SK-N-SH (cell line): ENCODE measurements around the gene ACLY. TPM values are rescaled to one million over a fixed set of nuclear protein-coding genes. Genes with fewer than 3 reads are reported as not detected.

Experiments used
- CHD2 ChIP-seq: fragments of 150-350 bp; IDR thresholded peaks from 2 replicates; pipeline ENCODE4 v1.6.1; 2018; ENCODE audit warnings: low read length; ENCODE audit not compliant: partially characterized antibody
- ELF1 ChIP-seq: IDR thresholded peaks from 2 replicates; pipeline ENCODE4 v1.4.0; 2012
- EP300 ChIP-seq, 2 experiments: IDR thresholded peaks; 2 replicates each; pipeline versions ENCODE4 v1.4.0 to v1.6.1; 2012; ENCODE audit warnings: borderline replicate concordance in 1 of 2, low read depth in 1 of 2, low read length in 1 of 2
- EZH2phosphoT487 ChIP-seq: fragments of 200-600 bp; sonication (generic); IDR thresholded peaks from 2 replicates; pipeline ENCODE4 v1.6.1; 2017; ENCODE audit warnings: low read depth, mixed run types, mild to moderate bottlenecking, antibody characterized with exemption, moderate library complexity, borderline replicate concordance
- FOSL2 ChIP-seq: IDR thresholded peaks from 2 replicates; pipeline ENCODE4 v1.4.0; 2012; ENCODE audit warnings: low read depth, mild to moderate bottlenecking, moderate library complexity, borderline replicate concordance
- FOXJ3 ChIP-seq: sonication (generic); formaldehyde crosslinking; IDR thresholded peaks from 2 replicates; pipeline ENCODE4 v1.5.1; 2020; ENCODE audit warnings: mild to moderate bottlenecking, missing genetic modification reagents
- IRF3 ChIP-seq: fragments of 150-350 bp; IDR thresholded peaks from 2 replicates; pipeline ENCODE4 v1.6.1; 2016; ENCODE audit warnings: mild to moderate bottlenecking, low read depth, low read length
- MEF2A ChIP-seq: IDR thresholded peaks from 2 replicates; pipeline ENCODE4 v1.4.0; 2012; ENCODE audit warnings: low read depth, borderline replicate concordance
- PBX3 ChIP-seq: IDR thresholded peaks from 2 replicates; pipeline ENCODE4; 2012
- RAD21 ChIP-seq: IDR thresholded peaks from 2 replicates; pipeline ENCODE4 v1.6.1; 2012; ENCODE audit warnings: mild to moderate bottlenecking, low read length
- RCOR1 ChIP-seq: fragments of 150-350 bp; IDR thresholded peaks from 2 replicates; pipeline ENCODE4 v1.6.1; 2017; ENCODE audit warnings: antibody characterized with exemption, low read length
- REST ChIP-seq: IDR thresholded peaks from 2 replicates; pipeline ENCODE4 v1.6.1; 2012; ENCODE audit warnings: mild to moderate bottlenecking, low read depth, low read length, moderate library complexity
- RFX5 ChIP-seq: IDR thresholded peaks from 2 replicates; pipeline ENCODE4 v1.6.1; 2012; ENCODE audit warnings: mild to moderate bottlenecking, improper control_type of control experiment, low read length
- RXRA ChIP-seq: IDR thresholded peaks from 2 replicates; pipeline ENCODE4 v1.4.0; 2012; ENCODE audit warnings: low read depth, mild to moderate bottlenecking, borderline replicate concordance
- TAF1 ChIP-seq: IDR thresholded peaks from 2 replicates; pipeline ENCODE4 v1.6.1; 2012; ENCODE audit warnings: low read depth, mild to moderate bottlenecking, low read length, moderate library complexity, borderline replicate concordance
- TEAD4 ChIP-seq: IDR thresholded peaks from 2 replicates; pipeline ENCODE4 v1.4.0; 2012; ENCODE audit warnings: mild to moderate bottlenecking, borderline replicate concordance; ENCODE audit not compliant: insufficient read depth
- USF1 ChIP-seq: IDR thresholded peaks from 2 replicates; pipeline ENCODE4 v1.4.0; 2012; ENCODE audit warnings: low read depth, borderline replicate concordance
- USF2 ChIP-seq: fragments of 150-350 bp; IDR thresholded peaks from 2 replicates; pipeline ENCODE4 v1.6.1; 2017; ENCODE audit warnings: antibody characterized with exemption, low read length, low read depth, borderline replicate concordance
- YY1 ChIP-seq: IDR thresholded peaks from 2 replicates; pipeline ENCODE4 v1.4.0; 2012; ENCODE audit warnings: low read depth, mild to moderate bottlenecking
- polyA plus RNA-seq, 3 experiments: library from polyadenylated mRNA; depleted of rRNA; stranded (reverse); fragments of >200 nt; gene quantifications; 2 replicates each; pipeline ENCODE4 v1.2.3, GENCODE V29; 2012

The ACLY gene
- polyA plus RNA-seq, 1 of the 3 experiments (the other 2 are of a cell fraction) = 163 TPM

GRCh38 chr17:41907185-41907556, 11.6 kb downstream of the ACLY start (continued):
- TF ChIP-seq REST (peak; percentile 45; the same call in 1 of the 2 replicates), RAD21 (no peak), RCOR1 (no peak), EP300 (IDR thresholded peaks at IDR 0.05; ENCODE audit: borderline replicate concordance in 1 of 2, low read depth in 1 of 2, low read length in 1 of 2) (peak in 1 of 2 experiments; percentile 88; a peak in 2 of 4 replicates), RXRA (no peak; the same call in 1 of the 2 replicates), ELF1 (no peak), USF1 (no peak), RFX5 (no peak), MEF2A (no peak), TEAD4 (peak; percentile 59; the same call in 1 of the 2 replicates), EZH2phosphoT487 (no peak), FOSL2 (peak; percentile 96), USF2 (no peak), FOXJ3 (no peak), PBX3 (peak; percentile 76), CHD2 (no peak), IRF3 (no peak), TAF1 (no peak; the same call in 1 of the 2 replicates), YY1 (0 out of 2 replicates have a peak, but pooled peaks have one; percentile 41)
